GM21786 (cell line): ENCODE results near the gene CCR4.
A peak's percentile ranks its signal among the peaks of the same experiment; 100 is the strongest.
"Not testable (repeated sequence)": the region's sequence is repeated elsewhere in the genome, so short reads cannot be mapped to it uniquely, and the experiment has no call there.

Experiments used
- ATAC-seq: cut with Tn5 transposase; IDR thresholded peaks from one replicate; pipeline ENCODE4 v1.9.1; 2021; ENCODE audit not compliant: unreplicated experiment

CCR4 gene

DNA sequence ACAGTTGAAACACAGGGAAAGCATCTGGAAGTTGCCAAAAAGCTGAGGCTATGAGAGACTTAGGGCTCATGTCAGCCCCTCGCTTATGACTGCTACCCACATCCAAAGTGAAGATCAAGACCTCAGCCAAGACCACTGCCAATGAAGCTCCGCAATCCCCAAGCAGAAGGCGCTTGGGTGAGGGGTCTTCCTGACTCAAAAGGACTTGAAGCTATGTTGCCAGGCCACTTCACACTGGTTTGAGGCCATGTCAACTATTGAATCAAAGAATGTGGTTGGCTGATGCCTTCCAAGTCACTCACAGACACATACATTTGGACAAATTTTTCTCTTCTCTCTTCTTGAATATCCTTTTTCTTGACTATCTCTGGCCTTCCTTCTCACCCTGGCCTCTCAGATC, 928 bp upstream of the CCR4 start:
- ATAC-seq = no peak

DNA sequence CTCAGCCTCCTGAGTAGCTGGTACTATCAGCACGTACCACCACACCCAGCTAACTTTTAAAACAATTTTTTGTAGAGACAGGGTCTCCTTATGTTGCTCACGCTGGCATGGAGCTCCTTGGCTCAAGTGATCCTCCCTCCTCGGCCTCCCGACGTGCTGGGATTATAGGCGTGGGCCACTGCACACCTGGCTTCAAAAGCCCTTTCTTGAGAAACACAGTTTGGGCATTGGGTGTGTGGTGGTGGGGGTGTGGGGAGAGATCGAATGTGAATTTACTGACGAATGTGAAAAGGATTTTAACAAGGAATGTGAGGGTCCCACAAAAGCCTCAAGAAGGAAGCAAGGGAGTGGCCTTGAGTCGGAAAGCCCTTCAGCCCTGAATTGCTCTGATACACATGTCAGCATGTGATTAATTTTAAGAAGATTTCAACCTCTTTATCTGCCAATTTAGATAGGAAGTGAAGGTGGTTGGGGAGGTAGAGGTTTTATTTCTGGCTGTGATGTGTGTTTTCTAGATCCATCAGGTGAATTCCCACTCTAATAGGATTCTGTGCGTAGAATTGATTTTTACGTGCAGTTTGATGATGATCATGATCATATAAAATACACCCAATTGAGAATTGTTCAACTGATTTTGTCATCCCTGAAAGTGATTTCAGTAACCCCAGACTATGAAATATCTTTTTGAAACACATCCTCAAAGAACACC, 1.1 kb downstream of the CCR4 start:
- no peak for ATAC-seq

DNA sequence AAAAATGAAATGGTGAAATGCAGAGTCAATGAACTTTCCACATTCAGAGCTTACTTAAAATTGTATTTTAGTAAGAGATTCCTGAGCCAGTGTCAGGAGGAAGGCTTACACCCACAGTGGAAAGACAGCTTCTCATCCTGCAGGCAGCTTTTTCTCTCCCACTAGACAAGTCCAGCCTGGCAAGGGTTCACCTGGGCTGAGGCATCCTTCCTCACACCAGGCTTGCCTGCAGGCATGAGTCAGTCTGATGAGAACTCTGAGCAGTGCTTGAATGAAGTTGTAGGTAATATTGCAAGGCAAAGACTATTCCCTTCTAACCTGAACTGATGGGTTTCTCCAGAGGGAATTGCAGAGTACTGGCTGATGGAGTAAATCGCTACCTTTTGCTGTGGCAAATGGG, 3.1 kb downstream of the CCR4 start:
- ATAC-seq = no peak

DNA sequence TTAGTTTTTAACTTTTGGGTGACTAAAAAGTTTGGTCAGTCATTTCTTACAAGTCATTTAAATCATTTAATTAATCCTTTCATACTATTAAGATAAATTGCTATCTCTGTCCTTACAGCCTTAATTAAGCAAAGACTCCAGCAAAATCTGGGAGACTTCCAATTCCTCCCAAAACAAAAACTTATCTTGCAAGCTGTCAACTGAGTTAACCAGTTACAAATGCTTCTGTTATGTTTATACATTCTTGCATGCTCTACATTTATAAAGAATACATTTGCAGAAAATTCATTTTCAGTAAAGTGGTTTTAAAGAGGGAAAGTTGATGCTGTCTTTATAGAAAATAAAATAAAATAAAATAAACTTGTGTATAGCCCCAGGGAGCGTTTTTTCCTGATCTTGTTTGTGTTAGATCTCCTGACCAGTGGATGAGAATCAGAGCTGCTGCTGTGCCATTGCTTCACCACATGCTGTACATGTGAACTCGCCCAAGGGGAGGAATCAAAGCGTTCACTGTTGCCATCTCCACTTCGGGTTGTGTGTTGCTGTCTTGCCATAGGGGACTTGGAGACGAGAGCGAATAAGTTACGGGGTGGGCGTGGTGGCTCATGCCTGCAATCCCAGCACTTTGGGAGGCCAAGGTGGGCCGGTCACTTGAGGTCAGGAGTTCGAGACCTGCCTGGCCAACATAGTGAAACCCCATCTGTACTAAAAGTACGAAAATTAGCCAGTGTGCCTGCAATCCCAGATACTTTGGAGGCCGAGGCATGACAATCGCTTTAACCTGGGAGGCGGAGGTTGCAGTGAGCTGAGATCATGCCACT, 5.5 kb downstream of the CCR4 start:
- ATAC-seq = no peak

DNA sequence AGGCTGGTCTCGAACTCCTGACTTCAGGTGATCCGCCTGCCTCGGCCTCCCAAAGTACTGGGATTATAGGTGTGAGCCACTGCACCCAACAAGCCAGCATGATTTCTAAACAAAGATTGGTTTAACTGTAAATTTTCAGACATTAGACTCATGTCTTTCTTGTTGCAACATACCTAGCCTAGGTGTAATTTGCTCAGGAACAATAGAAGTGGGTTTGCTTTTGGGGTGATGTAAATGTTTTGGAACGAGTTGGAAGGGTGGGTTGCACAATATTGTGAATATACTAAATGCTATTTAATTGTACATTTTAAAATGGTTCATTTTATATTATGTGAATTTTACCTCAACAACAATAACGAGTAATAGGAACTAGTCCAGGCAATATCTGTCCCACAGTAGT, 7.1 kb downstream of the CCR4 start:
- ATAC-seq = no peak

DNA sequence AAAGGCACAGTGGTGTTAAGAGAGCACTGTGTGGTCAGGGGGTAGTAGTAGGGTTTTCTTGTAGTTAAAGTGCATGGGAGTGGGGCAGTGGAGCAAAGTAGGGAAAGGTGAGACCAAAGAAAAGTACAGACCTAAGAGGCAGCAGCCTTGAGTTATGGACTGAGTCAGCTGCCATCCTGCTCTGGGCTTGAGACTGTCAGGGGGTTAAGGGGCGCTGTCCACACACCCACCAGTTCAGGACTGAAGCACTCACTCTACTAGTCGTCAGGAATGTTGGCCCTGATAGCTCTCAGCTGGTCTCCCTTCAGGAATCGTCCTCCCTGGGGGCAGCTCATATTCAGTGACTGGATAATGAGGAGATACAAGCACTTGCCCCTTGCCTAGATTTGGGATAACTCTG, 7.9 kb downstream of the CCR4 start:
- ATAC-seq = no peak

DNA sequence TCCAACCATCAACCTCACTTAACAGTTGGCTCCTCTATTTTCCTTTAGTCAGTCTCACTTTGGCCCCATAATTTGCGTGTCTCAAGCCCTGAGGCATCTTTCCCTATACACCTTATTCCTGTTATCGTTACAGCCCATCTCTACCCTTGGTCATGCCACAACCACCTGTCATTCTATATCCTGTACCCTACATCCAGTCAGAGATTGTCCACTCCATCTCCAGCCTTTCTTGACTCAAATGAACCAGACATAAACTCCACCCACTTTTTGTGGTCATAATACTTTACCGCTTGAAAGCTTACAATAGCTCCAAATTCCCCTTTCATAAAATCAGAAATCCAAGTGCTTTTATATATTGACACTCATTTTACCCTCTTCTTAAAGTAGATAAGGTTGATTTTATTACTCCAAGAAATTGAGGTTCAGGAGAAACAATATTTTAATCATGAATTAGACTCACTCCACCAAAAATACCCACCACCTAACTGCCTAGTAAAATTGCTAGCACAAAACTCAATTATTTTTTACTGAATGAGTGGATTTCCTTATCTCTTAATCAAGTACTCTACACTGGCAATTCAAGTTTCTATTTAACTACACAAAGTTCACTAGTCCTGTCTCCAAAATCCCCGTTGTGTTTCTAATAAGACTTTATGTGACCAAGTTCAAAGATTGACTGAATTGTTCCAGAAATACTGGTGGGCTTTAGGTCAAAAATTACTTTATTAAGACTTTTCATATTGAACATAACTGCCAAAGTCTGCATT, 9.1 kb downstream of the CCR4 start:
- no peak for ATAC-seq

DNA sequence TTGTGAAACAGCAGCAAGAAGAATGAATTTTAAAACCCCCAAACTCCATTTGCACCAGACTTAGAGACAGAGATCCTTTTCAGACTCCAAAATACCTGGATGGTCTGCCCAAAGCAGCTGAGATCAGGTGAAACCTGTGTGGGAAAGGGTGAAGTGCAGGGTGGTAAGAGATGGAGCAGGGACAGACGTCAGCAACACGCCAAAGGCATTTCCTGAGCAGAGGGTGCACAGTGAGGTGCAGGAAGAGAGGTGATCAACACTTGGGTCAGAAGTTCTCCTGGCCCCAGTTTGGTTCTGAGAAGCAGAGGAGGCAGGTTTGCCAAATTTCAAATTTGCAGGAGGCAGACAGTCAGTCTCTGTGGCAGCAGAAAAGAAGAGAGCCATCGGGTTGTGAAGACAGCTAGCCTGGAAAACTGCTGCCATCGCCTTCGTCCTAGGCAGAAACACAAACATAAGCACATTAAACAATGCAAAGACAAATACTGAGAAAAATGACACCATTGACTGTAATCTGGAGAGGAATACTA, 9.8 kb downstream of the CCR4 start:
- no peak for ATAC-seq

DNA sequence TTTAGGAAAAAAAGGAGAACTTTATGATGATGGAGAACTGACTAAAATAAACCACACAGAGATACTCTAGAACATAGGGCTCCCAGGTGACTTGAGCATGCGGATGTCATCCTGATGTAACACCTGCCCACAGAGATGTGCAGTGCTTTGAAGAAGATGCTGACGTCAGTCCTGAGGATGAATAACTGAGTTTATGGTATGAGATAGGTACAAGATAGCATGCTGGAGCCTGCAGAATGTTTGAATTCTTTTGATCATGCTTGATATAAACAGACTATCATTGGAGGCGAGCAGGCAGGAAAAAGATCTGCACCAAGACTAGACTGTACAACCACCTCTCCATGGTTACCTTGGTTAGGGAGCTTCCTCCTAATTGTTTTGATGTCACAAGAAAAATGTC, 12.4 kb downstream of the CCR4 start:
- no peak for ATAC-seq

DNA sequence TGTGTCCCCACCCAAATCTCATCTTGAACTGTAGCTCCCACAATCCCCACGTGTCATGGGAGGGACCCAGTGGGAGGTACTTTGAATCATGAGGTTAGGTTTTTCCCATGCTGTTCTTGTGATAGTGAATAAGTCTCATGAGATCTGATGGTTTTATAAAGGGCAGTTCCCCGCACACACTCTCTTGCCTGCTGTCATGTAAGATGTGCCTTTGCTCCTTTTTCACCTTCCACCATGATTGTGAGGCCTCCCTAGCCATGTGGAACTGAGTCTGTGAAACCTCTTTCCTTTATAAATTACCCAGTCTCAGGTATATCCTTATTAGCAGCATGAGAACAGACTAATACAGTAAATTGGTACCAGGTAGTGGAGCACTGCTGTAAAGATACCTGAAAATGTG, 13.3 kb downstream of the CCR4 start:
- not testable (repeated sequence) for ATAC-seq

DNA sequence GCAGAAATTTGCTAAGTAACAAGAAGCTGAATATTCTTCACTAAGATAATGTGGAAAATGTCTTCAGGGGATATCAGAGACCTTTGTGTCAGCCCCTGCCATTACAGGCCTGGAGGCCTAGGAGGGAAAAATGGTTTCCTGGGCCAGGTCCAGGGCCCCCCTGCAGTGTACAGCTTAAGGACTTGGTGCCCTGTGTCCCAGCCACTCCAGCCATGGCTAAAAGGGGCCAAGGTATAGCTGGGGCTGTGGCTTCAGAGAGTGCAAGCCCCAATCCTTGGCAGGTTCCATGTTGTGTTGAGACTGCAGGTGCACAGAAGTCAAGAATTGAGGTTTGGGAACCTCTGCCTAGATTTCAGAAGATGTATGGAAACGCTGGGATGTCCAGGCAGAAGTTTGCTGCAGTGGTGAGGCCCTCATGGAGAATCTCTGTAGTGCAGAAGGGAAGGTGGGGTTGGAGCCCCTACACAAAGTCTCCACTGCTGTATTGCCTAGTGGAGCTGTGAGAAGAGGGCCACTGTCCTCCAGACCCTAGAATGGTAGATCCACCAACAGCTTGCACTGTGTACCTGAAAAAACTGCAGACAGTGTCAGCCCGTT, 14.3 kb downstream of the CCR4 start:
- ATAC-seq = not testable (repeated sequence)

DNA sequence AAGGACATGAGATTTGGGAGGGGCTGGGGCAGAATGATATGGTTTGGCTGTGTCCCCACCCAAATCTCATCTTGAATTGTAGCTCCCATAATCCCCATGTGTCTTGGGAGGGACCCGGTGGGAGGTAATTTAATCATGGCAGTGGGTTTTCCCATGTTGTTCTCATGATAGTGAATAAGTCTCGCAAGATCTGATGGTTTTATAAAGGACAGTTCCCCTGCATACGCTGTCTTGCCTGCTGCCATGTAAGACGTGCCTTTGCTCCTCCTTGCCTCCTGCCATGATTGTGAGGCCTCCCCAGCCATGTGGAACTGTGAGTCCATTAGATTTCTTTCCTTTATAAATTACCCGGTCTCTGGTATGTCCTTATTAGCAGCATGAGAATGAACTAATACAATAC, 15.2 kb downstream of the CCR4 start:
- ATAC-seq = not testable (repeated sequence)

DNA sequence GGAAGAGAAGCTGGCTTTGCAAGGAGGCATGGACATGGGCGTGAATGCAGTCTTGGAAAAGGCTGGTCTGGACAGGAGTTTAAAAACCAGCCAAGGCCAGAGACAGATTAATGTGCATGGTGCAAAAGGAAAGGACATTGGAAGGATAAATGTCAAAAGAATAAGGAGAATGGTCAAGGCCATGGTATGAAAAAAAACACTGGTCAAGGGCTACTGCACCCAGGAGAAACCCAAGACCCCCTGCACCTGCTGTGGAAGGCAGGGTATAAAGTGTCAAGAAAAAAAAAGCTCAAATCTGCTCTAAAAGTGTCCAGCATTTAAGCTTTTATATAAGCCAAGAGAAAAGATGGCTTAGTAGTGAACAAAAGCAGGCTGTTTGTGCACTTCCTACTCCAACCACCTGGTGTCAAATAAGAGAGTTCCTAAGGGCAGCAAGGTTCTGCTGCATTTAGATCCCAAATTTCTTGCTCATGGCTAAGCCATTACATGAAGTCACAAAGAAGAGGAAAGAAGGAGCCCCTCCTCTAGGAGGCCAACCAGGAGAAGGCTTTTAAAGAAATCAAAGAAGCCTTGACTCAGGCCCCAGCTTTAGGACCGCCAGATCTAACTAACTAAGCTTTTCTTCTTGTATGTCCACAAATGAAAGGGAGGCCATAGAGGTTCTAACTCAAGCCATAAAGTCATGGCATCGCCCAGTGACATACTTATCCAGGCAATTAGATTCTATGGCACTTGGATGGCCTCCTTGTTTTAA, 16.9 kb downstream of the CCR4 start:
- no peak for ATAC-seq

DNA sequence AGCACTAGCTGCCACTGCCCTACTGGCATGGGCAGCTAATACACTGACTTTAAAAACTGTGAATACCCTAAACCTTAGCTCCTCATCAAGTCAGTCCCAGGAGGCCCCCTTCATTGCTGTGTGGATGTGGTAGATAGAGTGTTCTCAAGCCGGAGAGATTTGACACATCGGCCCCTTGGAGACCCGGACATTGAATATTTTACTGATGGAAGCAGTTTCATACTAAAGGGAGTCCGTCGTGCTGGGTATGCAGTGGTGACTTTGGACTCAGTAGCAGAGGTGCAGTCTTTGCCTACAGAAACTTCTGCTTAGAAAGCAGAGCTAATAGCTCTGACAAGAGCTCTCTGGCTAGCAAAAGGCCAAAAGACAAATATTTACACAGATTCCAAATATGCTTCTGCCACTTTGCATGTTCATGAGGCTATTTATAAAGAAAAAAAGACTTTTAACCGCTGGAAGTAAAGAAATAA, 17.5 kb downstream of the CCR4 start:
- ATAC-seq = no peak

DNA sequence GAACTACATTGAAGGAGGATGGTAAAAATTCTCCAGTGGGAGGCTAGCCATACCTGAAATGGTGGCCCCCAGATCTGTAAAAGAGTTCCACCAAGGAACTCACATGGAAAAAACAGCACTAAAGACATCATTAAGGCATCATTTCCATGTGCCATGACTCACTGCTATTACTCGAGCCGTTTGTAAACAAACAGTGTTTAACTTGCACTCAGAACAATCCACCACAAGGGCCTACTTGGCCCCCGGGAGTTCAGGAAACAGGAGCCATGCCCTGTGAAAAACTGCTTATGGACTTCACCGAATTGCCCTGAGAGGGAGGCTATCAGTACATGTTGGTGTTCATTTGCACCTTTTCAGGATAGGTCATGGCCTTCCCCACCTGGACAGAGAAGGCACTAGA, 18.2 kb downstream of the CCR4 start:
- no peak for ATAC-seq

DNA sequence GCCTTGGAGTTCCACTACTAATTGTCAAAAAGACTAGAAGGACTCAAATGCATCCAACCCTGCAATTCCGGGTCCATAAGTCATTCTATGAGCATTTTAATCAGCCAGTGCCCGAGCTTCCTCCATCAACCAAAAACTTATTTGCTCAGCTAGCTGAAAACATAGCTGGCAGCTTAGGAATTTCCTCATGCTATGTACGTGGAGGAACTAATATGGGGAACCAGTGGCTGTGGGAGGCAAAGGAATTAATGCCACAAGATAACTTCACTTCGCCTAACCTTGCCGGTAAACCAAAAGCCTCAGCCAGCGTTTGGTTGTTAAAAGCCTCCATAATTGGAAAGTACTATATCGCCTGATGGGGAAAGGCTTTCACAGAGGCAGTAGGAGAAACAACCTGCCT, 19.8 kb downstream of the CCR4 start:
- ATAC-seq = not testable (repeated sequence)

DNA sequence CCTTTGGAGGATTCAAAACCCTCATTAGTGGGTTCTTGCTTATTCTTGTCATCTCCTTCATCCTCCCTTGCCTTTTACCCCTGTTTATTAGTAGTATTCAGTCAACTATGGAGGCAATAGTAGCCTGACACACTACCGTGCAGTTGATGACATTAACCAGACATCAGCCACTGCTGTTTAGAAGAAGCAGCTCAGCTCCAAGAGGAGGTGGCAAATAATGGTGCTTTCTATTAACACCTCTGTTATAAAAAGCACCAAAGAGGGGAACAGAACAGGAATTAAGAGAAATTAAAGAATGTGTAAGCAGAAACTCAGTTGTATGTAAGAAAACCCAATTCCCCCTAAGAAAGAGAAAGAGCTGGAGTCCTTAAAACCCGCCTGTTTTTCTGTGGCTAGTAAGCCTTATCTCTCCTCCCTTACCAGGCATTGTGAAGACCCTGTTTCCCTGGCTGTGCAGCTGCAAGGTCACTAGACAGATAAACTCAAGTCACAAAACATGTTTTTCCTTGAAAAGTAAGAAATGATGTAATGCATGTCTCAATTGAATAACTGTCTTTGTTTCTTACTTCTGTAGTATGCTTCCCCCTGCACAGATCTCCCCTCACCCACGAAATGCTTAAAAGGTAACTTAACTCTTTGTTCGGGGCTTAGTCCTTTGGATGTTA, 21.2 kb downstream of the CCR4 start:
- ATAC-seq = no peak

DNA sequence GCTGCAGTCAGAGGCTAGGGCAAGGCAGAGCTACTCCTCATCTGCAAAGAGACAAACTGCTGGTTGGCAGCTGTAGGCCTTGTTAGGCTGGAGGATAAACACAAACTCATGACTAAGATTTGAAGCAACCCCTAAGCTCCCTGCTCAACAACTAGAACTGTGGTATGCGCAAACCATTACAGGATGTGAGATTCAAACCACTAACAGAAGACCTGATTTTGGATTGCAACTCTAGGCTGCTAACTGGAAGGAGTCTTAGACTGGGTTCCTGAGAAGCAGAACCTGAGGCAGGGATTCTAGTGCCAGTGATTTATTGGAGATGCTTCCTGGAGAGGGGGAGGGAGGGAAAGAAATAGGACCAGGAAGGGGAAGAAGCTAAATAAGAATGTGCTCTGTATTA, 22.5 kb downstream of the CCR4 start:
- ATAC-seq = peak; percentile 86

DNA sequence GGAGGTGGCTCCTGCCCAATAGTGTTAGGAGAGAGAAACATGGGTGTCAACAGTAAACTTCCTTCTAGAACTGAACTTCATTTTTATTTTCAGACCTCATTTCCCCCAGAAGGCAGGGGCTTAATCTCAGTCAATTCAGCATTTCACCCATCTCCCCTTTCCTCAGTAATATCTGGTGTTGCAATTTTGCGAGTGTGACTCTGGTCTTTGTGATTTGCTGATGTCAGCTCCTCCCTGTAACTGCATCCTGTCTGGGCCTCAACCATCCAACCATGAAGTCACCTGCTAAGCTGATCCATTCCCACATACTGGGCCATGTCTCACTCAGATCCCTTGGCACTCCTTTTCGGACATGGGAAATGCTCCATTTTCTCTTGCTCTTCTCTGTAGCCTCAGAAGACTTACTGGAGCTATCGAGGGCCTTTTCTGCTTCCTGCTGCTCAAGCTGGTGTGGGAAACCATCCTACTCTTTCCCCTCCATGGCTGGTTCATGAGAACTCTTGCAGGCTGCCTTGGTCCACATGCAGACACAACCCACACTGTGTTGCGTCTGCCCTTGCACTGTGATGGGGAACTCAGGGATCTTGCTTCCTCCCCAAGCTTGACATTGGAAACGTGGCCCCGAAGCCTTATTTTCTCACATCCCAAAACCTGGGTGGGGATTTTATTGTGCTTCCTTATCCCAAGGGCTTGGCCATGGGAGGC, 24.6 kb downstream of the CCR4 start:
- ATAC-seq = no peak
